SK-N-SH (cell line): ENCODE measurements around the gene WSB2. TPM values are rescaled to one million over a fixed set of nuclear protein-coding genes. Genes with fewer than 3 reads are reported as not detected.

ENCODE experiments used
- CTCF ChIA-PET: fragments of 300-600, 350-600 bp; formaldehyde crosslinking; extraction: SDS; loops from one replicate; lab custom pipeline; 2021; lab: Yijun Ruan, JAX
- POLR2A ChIA-PET: fragments of 350-600 bp; sonication (Branson Sonifier 250); formaldehyde crosslinking; extraction: SDS; loops from one replicate; lab custom pipeline; 2020; ENCODE audit warnings: antibody characterized with exemption, inconsistent platforms; lab: Yijun Ruan, JAX
- DNase-seq: peaks from one replicate; pipeline ENCODE4 v3.0.0; 2012
- H2AFZ ChIP-seq: fragments of 200-600 bp; sonication (generic); 2 replicates; pipeline ENCODE4 v1.8.1; 2016; ENCODE audit warnings: antibody characterized with exemption, mild to moderate bottlenecking, low read depth
- H3F3A ChIP-seq: fragments of 200-600 bp; sonication (generic); replicated peaks from 2 replicates; pipeline ENCODE3; 2016; ENCODE audit warnings: antibody characterized with exemption, mild to moderate bottlenecking; ENCODE audit not compliant: insufficient read depth
- H3K27ac ChIP-seq, 2 experiments: fragments of 200-500 bp in 1 of 2; fragments of 200-600 bp in 1 of 2; sonication (Bioruptor generic) in 1 of 2; sonication (generic), shearing (Covaris generic) in 1 of 2; 2 replicates each; pipeline versions ENCODE4 v1.5.1 to v1.6.1; 2014 to 2016; ENCODE audit warnings: low read depth in 2 of 2, inconsistent platforms in 1 of 2, low read length in 1 of 2, mild to moderate bottlenecking in 1 of 2, mixed read lengths in 1 of 2
- H3K27me3 ChIP-seq: fragments of 200-600 bp; sonication (generic), shearing (Covaris generic); 2 replicates; pipeline ENCODE4 v1.6.1; 2016; ENCODE audit warnings: mixed run types; ENCODE audit not compliant: insufficient read depth
- H3K36me3 ChIP-seq, 2 experiments: fragments of 200-500 bp in 1 of 2; fragments of 200-600 bp in 1 of 2; sonication (Bioruptor generic) in 1 of 2; sonication (generic) in 1 of 2; replicated peaks in 1 of 2; 2 replicates each; pipeline versions ENCODE3 to v1.5.1; 2014 to 2016; ENCODE audit warnings: low read length in 1 of 2, mild to moderate bottlenecking in 1 of 2; ENCODE audit not compliant: insufficient read depth in 2 of 2, control insufficient read depth in 1 of 2
- H3K4me1 ChIP-seq, 2 experiments: fragments of 200-500 bp in 1 of 2; fragments of 200-600 bp in 1 of 2; sonication (Bioruptor generic) in 1 of 2; sonication (generic), shearing (Covaris generic) in 1 of 2; 2 replicates each; pipeline versions ENCODE4 v1.5.1 to v1.6.1; 2014 to 2016; ENCODE audit warnings: low read depth in 1 of 2, low read length in 1 of 2, mixed run types in 1 of 2; ENCODE audit not compliant: insufficient read depth in 2 of 2, control insufficient read depth in 1 of 2
- H3K4me2 ChIP-seq: fragments of 200-600 bp; sonication (generic), shearing (Covaris generic); 2 replicates; pipeline ENCODE4 v1.6.1; 2017; ENCODE audit warnings: mixed run types
- H3K4me3 ChIP-seq, 2 experiments: fragments of 200-500 bp in 1 of 2; fragments of 200-600 bp in 1 of 2; sonication (Bioruptor generic) in 1 of 2; sonication (generic), shearing (Covaris generic) in 1 of 2; 2 replicates each; pipeline versions ENCODE4 v1.5.1 to v1.8.1; 2014 to 2016; ENCODE audit warnings: low read depth in 2 of 2, inconsistent platforms in 1 of 2, low read length in 1 of 2, mild to moderate bottlenecking in 1 of 2, mixed read lengths in 1 of 2, moderate library complexity in 1 of 2
- H3K79me2 ChIP-seq: fragments of 200-600 bp; sonication (generic); 2 replicates; pipeline ENCODE4 v1.8.1; 2017; ENCODE audit warnings: mild to moderate bottlenecking; ENCODE audit not compliant: insufficient read depth
- H3K9ac ChIP-seq: fragments of 200-600 bp; sonication (generic); 2 replicates; pipeline ENCODE4 v1.6.1; 2017; ENCODE audit warnings: mixed run types
- H3K9me2 ChIP-seq: fragments of 200-600 bp; sonication (generic); 2 replicates; pipeline ENCODE4 v1.6.1; 2017; ENCODE audit warnings: mixed run types
- H3K9me3 ChIP-seq: fragments of 200-600 bp; sonication (generic); 2 replicates; pipeline ENCODE4 v1.6.1; 2017; ENCODE audit warnings: mixed run types, mild to moderate bottlenecking, moderate library complexity
- H4K20me1 ChIP-seq: fragments of 200-600 bp; sonication (generic); 2 replicates; pipeline ENCODE4 v1.6.1; 2017; ENCODE audit warnings: mild to moderate bottlenecking, mixed run types; ENCODE audit not compliant: insufficient read depth
- PBX3 ChIP-seq: IDR thresholded peaks from 2 replicates; pipeline ENCODE4; 2012
- POLR2AphosphoS5 ChIP-seq: IDR thresholded peaks from 2 replicates; pipeline ENCODE4 v1.6.1; 2012; ENCODE audit warnings: low read depth, low read length
- SIN3A ChIP-seq: IDR thresholded peaks from 2 replicates; pipeline ENCODE4 v1.6.1; 2012; ENCODE audit warnings: low read depth, mild to moderate bottlenecking, low read length, moderate library complexity, borderline replicate concordance
- TAF1 ChIP-seq: IDR thresholded peaks from 2 replicates; pipeline ENCODE4 v1.6.1; 2012; ENCODE audit warnings: low read depth, mild to moderate bottlenecking, low read length, moderate library complexity, borderline replicate concordance
- YY1 ChIP-seq: IDR thresholded peaks from 2 replicates; pipeline ENCODE4 v1.4.0; 2012; ENCODE audit warnings: low read depth, mild to moderate bottlenecking
- ZBTB33 ChIP-seq: IDR thresholded peaks from 2 replicates; pipeline ENCODE4 v1.4.0; 2012; ENCODE audit warnings: low read depth, borderline replicate concordance
- WGBS: methylation state at CpG from one replicate; pipeline ENCODE4 v1.1.6; 2017; ENCODE audit warnings: low lambda C conversion rate; 5-methylcytosine and 5-hydroxymethylcytosine counted together
- polyA plus RNA-seq, 3 experiments: library from polyadenylated mRNA; depleted of rRNA; stranded (reverse); fragments of >200 nt; gene quantifications; 2 replicates each; pipeline ENCODE4 v1.2.3, GENCODE V29; 2012
- TF ChIP-seq, protein P1 (sequence below): fragments of 150-350 bp; IDR thresholded peaks from 2 replicates; pipeline ENCODE4 v1.6.1; 2017; ENCODE audit warnings: antibody characterized with exemption, low read length, low read depth, borderline replicate concordance

WSB2 gene
- polyA plus RNA-seq, 1 of the 3 experiments (the other 2 are of a cell fraction) = 54.4 TPM

GRCh38 chr12:118042091-118042490, 18.9 kb downstream of the WSB2 start:
- Histone ChIP-seq H3K4me1 (no peaks in the 10 kb centered on the region), H3K4me2 (no peak overlapping the region), H2AFZ (no peak overlapping the region), H3F3A (no peaks in the 10 kb centered on the region), H3K27ac (no peak overlapping the region), H3K27me3 (no peaks in the 10 kb centered on the region), H3K36me3 (peaks cover 40 to 68% of the 10 kb centered on the region in 2 experiments), H3K9ac (no peak overlapping the region), H4K20me1 (peaks cover 4% of the 10 kb centered on the region; the same call in 1 of the 2 replicates), H3K79me2 (peaks cover 38% of the 10 kb centered on the region), H3K9me3 (no peaks in the 10 kb centered on the region), H3K9me2 (no peaks in the 10 kb centered on the region), H3K4me3 (no peak overlapping the region)
- no peak for DNase-seq
- ChIA-PET POLR2A (no interaction called here), CTCF (no interaction called here)
- no peak for TF ChIP-seq POLR2AphosphoS5
- 92% methylated on average over 4 of the region's 4 CpGs for WGBS

- no peak for DNase-seq
- Histone ChIP-seq H3K36me3 (peaks cover 67 to 73% of the 10 kb centered on the region in 2 experiments), H3K9ac (no peak overlapping the region), H3K9me3 (no peaks in the 10 kb centered on the region), H2AFZ (no peak overlapping the region), H3K9me2 (no peaks in the 10 kb centered on the region), H3K4me3 (no peak overlapping the region), H3K27me3 (no peaks in the 10 kb centered on the region), H3F3A (peaks cover 15% of the 10 kb centered on the region), H3K27ac (no peak overlapping the region), H4K20me1 (peaks cover 4% of the 10 kb centered on the region; the same call in 1 of the 2 replicates), H3K4me1 (peaks cover 10 to 12% of the 10 kb centered on the region in 2 experiments; a peak in 2 of 4 replicates), H3K4me2 (no peak overlapping the region), H3K79me2 (peaks cover 8% of the 10 kb centered on the region; the same call in 1 of the 2 replicates)
- TF ChIP-seq YY1 = no peak
- no peak for TF ChIP-seq PBX3
- TF ChIP-seq, protein P1, sequence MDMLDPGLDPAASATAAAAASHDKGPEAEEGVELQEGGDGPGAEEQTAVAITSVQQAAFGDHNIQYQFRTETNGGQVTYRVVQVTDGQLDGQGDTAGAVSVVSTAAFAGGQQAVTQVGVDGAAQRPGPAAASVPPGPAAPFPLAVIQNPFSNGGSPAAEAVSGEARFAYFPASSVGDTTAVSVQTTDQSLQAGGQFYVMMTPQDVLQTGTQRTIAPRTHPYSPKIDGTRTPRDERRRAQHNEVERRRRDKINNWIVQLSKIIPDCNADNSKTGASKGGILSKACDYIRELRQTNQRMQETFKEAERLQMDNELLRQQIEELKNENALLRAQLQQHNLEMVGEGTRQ = no peak
- no peak for TF ChIP-seq SIN3A
- no peak for TF ChIP-seq ZBTB33
- TF ChIP-seq TAF1 = no peak
- CTCF ChIA-PET = interaction anchor here (3.0 kb wide), 1 partner anchor 163 kb away, joined by 12 read pairs; no protein-coding TSS in a partner anchor
- 90% methylated on average over 4 of the region's 6 CpGs for WGBS
- POLR2A ChIA-PET = no interaction called here
Measured at GRCh38 chr12:118038137-118038536, 22.8 kb downstream of the WSB2 start.
